DMS 273 treated with DMSO at 0.1 percent for 48 hours (cell line): Measurements from ENCODE around the gene C1QTNF3.

ENCODE experiments used
- DNase-seq: peaks from one replicate; lab custom pipeline; 2025; lab: John Stamatoyannopoulos, UW

C1QTNF3 gene

DNA sequence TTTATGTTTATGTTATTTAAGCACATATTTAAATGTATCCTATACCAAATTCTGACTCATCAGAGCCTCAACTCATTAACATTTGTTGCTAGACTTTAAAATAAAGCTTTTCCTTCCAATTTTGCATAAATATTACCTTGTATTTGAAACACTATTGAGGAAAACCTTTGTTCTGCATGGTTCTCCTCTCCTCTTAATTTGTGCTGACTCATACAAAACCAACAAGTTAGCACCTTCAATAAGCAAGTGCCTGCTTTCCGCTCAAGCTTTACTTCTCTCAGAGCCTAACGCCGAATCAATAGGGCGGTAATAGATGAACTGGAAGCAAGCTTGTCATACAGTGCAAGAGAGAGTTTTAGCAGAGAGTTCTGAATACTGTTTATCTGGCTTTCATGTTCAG lies 43.0 kb downstream of the C1QTNF3 start:
- DNase-seq = no peak

DNA sequence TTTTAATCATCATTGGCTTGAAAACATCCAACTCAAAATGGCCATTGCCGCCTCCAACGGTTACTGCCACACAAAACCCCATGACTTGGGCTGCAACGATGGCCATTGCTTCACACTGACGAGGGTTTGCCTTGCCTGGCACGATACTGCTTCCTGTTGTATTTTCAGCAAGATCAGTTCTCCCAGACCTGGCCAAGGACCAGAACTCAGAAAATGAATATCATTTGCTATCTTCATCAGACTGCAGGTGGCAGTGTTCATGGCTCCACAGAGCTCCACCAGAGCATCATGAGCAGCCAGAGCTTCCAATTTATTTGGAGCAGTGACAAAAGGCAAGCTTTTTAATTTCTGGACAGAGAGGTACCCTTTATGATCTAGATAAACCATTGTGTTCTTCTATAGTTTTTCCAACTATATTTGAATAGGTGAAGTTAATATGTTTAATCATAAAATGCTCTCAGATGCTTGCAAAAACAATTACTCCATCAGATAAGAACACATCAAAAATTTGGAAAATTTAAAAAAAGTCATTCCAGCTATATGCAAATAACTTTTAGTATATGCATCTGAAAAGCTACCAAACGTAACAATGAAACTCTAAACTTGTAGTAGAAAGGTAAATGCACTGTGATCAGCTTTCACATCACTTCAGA lies 45.6 kb downstream of the C1QTNF3 start:
- peak; percentile 11 for DNase-seq

DNA sequence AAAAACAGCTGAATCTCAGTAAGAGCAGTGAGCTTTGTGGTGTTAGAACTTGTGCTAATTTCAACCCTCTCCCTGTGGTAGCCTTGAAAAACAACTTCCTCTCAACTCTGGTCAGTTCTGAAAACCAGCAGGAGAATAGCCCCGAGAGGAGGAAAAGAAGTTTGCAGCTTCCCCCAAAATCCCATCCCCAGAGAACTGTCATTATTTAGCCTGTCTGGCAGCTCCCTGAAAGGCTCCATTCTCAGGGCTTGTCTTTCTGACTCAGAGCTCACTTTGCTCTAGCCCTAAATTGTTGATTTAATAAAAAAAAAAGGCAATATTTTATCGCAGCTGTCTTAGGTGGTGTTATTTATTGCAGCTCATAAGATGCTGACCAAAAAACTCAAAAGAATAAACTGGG lies 47.1 kb downstream of the C1QTNF3 start:
- DNase-seq = no peak

DNA sequence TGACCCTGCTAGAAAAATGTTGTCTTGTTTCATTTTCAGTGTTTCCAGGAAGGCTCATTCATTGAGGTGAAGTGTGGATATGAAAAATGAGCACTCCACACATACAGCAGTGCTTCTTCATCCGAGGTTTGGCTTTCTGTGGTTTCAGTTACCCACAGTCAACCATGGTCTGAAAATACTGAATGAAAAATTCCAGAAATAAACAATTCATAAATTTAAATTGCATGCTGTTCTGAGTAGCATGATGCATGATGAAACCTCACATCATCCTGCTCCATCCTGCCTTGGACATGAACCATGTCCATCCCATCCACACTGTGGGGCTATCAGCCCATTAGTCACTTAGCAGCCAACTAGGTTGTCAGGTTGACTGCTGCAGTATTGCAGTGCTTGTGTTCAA lies 48.2 kb downstream of the C1QTNF3 start:
- no peak for DNase-seq

DNA sequence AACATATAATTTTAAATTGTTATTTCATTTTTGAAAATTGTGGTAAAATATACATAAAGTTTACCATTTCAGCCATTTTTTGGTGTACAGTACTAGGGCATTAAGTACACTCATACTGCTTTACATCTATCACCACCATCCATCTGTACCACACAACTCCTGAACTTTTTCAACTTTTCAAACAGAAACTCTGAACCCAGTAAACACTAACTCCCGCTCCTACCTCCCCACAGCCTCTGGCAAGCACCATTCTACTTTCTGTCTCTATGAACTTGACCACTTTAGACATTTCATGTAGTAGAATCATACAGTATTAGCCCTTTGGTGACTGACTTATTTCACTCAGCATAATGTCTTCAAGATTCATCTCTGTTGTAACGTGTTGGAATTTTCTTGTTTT lies 50.1 kb downstream of the C1QTNF3 start:
- DNase-seq = no peak

DNA sequence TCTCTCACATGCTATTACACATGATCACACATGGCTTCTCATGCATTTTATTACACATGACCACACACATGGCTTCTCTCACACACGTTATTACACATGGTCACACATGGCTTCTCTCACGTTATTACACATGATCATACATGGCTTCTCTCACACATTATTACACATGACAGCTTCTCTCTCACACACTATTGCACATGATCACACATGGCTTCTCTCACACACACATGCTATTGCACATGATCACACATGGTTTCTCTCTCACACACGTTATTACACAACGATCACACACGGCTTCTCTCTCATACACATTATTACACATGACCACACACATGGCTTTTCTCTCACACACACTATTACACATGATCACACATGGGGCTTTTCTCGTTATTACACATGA lies 57.6 kb downstream of the C1QTNF3 start:
- DNase-seq = no peak

DNA sequence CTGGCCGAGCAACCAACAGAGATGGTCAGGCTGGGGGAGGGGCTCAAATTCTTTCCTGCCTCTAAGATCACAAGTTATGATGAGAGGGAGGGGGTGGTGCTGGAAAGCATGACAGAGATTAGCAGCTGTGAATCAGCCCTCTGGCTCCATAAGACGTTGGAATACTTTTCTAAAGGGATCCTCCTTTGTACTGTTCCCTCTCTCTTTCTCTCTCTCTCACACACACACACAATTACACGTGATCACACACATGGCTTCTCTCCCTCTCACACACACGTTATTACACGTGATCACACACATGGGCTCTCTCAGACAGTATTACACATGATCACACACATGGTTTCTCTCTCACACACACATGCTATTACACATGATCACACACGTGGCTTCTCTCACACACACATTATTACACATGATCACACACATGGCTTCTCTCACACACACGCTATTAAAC lies 58.3 kb downstream of the C1QTNF3 start, which contains the start of gene SLC45A2:
Gene SLC45A2 (minus strand): TSS at position 23 of the 454 bp plus-strand sequence. CDS start 110 bp downstream, outside the sequence.
- DNase-seq = no peak

DNA sequence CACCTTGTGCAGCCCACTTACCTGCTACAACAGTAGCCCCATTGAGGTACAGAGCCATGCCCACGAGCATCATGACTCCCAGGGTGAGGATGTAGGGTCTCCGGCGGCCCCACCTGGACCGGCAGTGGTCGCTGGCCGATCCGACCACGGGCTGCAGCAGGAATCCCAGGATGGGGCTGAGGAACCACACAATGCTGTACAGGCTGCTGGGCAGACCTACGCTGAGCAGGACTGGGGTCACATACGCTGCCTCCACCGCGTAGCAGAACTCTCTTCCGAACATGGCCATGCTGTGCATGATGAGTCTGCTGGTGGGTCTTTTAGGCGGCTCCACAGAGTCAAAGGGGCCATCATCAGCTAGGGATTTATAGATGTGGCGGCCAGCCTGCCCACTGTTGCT lies 58.8 kb downstream of the C1QTNF3 start:
- DNase-seq = no peak

DNA sequence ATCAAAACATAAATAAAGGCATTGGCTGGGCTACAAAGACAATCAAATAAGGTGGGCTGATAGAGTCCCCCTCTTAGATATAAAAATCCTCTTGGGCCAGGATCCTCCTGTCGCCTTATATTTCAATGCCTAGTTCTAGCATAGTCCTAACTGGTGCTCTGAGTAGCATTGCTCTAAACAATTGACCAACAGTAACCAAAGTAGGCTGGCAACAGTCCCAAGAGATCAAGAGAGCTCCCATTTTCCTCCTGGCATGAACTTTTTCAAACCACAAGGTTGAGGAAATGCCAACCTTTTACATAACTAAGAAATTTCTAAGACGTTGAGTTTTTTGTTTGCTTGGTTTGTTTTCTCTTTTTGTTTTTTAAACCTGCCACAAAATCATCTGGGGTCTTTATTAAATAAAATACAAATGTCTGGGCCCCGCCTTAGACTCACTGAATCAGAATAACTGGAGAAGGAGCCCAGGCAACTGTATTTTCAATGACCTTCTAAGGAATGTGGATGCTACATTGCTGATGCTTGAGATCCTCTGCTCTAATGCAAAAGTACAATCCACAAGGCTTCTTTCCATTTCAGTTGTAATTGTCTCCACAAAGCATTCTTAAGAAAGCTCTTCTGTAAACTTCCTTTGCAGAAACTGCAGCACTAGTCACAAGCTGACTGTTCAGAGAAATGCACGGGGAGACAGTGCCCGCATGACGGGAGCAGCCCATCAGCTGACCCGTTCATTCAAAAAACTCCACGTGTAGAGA lies 61.4 kb downstream of the C1QTNF3 start:
- DNase-seq = no peak

DNA sequence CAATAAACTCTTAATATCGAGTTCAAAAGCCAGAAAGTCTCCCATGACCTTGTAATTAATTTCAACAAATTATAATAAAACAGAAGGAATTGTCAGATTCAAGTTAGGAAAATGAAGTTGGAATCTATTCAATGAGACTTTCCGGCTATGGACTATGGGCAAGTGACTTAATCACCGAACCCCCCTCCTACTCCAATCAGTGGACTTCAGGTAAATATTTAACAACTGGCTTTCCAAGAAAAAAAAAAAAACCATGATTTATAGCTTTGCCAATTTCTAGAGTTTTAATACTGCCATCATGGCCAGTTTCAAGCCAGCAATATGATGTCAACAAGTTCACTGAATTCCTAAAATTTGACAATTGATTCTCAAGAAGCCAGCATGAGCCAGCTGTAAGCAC lies 63.0 kb downstream of the C1QTNF3 start:
- DNase-seq = no peak

DNA sequence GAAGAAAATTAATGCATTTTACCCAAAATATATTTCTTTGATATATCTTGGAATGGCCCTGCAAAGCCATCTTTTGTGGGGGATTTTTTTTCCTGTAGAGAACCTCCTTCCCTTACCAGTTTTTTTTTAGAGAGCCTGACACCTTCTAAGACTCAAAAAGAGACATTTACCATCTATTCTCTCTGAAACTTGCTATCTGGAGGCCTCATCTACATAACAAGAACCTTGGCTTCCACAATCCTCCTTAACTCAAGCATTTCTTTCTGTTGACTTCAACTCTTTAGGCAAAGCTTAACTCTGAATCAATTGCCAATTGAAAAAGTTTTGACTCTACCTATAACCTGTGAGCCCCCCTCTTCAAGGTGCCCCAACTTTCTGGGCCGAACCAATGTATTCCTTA lies 64.7 kb downstream of the C1QTNF3 start:
- no peak for DNase-seq

DNA sequence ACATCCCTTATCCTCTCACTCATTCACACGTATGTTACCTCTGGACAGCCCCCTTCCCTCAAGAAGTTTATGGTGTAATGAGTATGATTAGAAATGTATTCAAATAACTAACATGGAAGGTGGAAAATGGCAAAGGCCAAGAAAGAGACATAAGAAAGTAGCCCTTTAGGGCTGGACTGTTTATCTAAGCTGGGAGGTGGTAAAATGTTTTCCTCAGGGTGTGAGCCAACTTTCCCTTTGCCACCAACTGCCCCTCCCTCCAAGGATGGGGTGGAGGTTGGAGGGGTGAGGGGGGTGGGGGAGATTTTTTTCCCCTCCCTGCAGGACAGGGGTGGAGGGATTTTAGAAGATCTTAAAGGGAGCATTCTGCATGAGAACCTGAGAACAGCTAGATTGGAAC lies 66.7 kb downstream of the C1QTNF3 start:
- DNase-seq = no peak

DNA sequence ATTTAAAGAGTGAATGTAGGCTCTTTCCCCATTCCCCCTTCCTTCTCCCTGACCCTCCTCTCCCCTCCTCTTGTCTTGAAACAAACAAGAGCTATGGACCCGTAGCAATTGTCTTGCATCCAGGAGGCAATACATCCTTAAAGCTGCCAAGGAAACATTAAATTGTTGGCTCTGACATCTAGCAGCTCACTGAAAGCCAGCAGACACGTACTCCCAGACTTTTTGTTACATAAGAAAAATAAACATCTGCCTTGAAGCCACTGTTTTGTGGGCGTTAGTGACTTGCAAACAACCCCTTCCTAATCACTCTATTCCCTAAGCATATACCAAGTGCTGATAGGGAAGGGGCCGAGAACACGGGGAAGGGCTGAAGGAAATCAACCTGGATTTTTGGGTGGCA lies 67.2 kb downstream of the C1QTNF3 start:
- DNase-seq = no peak

DNA sequence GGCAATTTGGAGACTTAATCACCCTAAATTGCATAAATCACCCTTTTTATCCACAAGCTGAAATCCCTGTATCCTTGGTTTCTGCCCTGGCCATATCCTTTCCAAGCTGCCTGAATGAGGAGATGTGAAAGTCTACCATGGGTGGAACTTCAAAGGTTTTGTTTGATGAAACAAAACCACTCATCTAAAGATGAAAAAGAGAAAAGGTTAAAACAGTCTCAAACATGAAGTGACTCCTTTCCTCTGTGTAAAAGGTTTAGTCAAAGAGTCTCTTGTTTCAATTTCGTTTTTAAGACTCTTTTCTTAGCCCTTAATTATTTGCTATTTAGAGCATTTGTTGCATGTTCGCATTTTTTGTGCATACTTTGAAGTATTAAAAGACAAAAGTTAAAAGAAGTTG lies 69.7 kb downstream of the C1QTNF3 start:
- DNase-seq = no peak

DNA sequence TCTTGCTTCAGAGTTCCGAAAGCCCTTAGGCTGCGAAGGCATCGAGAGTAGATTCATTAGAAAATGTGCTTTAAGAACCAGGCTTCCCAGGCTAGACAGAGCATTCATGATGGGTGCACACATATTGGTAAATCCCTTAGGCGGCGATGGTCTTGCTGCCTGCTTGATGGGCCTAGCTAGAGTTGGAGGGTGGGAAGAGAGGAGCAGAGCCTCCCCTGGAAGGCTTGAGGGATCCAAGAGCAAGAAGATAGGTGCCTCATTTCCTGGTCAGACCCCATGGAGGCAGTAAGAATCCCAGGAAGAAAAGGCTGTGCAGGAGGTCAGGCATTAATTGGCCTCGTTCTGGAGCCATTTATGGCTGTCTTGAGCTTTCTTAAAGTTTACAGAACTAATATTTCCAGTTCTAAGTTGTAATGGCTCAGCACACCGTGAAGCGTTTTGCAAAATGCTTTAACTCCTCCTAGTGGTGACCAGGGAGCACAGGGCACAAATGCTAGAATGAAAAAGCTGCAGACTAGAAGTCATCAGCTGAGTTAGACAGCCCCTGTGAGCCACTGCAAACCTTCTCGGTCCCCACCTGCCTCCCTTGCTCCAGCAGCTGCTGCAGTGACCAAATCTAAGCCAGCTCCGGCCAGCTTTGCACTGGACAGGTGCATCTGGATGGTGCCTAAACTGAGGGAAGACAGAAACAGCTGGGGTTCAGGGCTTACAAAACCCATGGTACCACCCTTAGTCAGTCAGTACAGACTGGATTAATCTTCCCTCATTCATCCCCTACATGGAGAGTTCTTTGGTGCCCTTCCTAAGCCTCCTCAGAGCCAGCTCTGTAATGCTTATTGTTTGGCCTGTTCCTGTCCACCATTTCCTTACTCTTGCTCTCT lies 73.2 kb downstream of the C1QTNF3 start:
- no peak for DNase-seq

DNA sequence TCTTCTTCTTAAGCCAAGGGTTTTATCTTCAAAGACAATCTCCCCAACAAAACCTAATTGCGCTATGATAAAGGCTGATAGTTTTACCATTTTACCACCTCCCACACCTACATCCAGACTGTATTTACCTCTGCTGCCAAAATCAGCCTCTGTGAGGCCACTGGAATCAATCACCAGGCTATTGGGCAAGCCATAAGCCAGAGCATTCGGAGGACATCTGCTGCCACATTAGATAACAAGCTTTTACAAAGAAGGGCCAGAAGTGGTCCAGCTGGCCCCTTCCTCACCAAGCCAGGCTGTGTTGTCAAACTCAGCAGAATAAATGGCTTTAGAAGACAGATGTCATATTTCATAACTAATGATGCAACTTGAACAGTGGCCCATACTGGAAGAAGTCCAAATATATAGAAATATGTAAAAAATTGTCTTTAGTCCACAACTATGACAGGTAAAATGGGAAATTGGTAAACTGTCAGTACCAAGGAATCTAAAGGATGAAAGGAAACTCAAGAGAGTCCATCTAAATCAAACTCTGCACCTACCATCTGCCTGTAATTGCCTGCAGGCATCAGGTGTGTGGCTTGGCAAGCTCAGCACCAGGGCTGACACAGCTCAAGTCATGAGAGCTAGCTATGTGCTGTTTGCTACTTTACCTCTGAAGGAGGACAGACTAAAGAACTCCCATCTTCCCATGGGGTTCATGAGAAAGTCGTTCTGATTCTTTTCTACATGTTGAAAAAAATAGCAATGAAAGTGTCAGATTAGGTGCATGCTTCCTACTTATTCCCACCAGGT lies 74.6 kb downstream of the C1QTNF3 start:
- peak; percentile 36 for DNase-seq
